ENCODE data around the gene SEMA7A. TPM values are rescaled to one million over a fixed set of nuclear protein-coding genes. Genes with fewer than 3 reads are reported as not detected.
A peak's percentile ranks its signal among the peaks of the same experiment; 100 is the strongest.

The SEMA7A gene
- total RNA-seq, 2 donors from 2014 or later = 1.2 to 4.9 TPM

DNA sequence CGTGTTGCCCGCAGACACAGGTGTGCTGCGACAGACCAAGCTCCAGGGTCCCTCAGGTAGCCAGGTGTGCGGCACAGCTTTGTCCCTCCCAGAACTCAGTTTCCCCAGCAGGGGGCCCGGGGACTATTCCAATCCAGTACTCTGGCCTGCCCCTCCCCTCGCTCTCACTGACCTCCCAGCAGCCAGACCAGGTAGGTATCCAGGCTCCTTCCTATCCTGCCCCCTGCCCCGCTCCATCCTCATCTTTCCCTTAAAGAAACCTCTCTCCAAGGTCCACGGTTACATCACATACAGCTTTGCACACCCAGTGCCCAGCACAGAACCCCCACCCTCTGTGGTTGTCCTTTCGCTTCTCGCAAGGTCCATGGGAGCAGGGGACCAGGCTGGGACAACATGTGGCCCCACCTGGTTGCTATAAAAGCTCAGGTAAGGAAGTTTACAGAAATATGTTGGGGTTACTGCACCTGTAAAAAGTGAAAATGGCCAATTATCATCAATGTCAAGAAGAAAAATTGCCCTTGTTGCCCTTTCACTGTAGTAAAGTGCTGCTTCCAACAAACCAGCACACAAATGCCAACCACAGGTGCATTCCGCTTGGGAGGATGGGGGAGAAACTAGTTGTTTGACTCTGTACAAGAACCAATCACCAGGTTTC lies 59.0 kb downstream of the SEMA7A start:
- H3K27ac ChIP-seq = no peak overlapping the region
- TF ChIP-seq, protein P1, sequence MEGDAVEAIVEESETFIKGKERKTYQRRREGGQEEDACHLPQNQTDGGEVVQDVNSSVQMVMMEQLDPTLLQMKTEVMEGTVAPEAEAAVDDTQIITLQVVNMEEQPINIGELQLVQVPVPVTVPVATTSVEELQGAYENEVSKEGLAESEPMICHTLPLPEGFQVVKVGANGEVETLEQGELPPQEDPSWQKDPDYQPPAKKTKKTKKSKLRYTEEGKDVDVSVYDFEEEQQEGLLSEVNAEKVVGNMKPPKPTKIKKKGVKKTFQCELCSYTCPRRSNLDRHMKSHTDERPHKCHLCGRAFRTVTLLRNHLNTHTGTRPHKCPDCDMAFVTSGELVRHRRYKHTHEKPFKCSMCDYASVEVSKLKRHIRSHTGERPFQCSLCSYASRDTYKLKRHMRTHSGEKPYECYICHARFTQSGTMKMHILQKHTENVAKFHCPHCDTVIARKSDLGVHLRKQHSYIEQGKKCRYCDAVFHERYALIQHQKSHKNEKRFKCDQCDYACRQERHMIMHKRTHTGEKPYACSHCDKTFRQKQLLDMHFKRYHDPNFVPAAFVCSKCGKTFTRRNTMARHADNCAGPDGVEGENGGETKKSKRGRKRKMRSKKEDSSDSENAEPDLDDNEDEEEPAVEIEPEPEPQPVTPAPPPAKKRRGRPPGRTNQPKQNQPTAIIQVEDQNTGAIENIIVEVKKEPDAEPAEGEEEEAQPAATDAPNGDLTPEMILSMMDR (IDR thresholded peaks at IDR 0.05) = no peak
- H3K27me3 ChIP-seq (replicated peaks; ENCODE audit: insufficient read depth) = no peaks in the 10 kb centered on the region
- no peak for ATAC-seq (ENCODE audit: insufficient number of reproducible peaks, low FRiP score, low read depth)
- H3K4me3 ChIP-seq = peak overlapping the region; percentile 76
- H3K9me3 ChIP-seq = no peaks in the 10 kb centered on the region
- H3K36me3 ChIP-seq = no peaks in the 10 kb centered on the region
- peaks cover 5 to 9% of the 10 kb centered on the region in 2 donors for H3K4me1 ChIP-seq (ENCODE audit: control insufficient read depth in 1 of 2, low read depth in 2 of 2)
- no peak for DNase-seq (ENCODE audit: low spot score)

GRCh38 chr15:74373731-74374647 lies 59.8 kb downstream of the SEMA7A start:
- peak; percentile 77 for DNase-seq (ENCODE audit: low spot score)
- TF ChIP-seq, protein P1 (IDR thresholded peaks at IDR 0.05) = peak; percentile 81

DNA sequence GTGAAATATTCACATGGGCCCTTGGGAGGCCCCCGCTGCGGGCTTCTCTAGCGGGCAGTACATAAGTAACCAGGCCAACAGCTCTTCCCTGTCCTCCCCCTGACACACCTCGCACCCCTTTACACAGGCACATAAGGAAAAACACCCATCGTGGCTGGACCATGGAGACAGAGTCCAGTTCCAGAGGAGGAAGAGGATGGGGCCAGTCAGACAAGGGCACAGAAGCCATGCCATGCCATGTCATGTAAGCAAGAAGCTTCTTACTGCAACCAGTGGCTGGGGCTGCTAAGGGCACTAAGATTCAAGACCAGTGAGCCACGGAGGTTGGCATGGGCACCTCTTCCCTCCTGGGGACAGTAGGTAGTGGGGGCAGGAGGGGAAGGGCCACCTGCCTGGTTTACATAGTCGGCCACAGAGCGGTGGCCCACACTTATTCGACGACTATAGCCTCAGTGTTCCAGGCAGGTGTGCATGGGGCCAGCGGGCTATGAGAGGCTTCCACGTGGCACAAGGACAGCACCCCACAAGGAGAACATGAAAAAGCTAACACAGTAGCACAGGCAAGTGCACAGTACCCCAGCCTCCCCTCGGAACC lies 60.6 kb downstream of the SEMA7A start:
- H3K27me3 ChIP-seq (replicated peaks; ENCODE audit: insufficient read depth) = no peaks in the 10 kb centered on the region
- no peak for ATAC-seq (ENCODE audit: insufficient number of reproducible peaks, low FRiP score, low read depth)
- no peak overlapping the region for H3K27ac ChIP-seq

More at GRCh38 chr15:74373731-74374647, 59.8 kb downstream of the SEMA7A start:
- Histone ChIP-seq H3K4me3 (peak overlapping the region; percentile 76), H3K36me3 (no peaks in the 10 kb centered on the region), H3K27me3 (replicated peaks; ENCODE audit: insufficient read depth) (no peaks in the 10 kb centered on the region), H3K27ac (no peak overlapping the region), H3K9me3 (no peaks in the 10 kb centered on the region), H3K4me1 (ENCODE audit: control insufficient read depth in 1 of 2, low read depth in 2 of 2) (peaks cover 5 to 9% of the 10 kb centered on the region in 2 donors)
- ATAC-seq (ENCODE audit: insufficient number of reproducible peaks, low FRiP score, low read depth) = peak; percentile 88

DNA sequence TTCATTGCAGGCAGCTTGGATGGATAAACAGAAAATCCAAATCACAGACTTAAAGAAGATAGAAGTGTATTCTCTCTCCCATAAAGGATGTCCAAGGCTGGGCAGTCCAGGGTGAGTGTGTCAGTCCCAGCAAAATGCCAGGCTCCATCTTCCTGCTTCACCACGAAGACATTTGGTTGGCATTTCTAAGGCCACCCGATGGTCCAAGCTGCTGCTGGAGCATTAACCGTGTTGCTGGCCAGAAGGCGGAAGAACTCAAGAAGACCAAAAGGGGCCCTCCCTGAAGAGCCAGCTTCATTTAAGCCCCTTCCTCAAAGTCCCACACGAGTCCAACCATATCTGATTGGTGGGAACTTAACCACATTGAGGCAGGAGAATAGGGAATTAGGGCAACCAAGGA lies 63.3 kb downstream of the SEMA7A start:
- no peak for DNase-seq (ENCODE audit: low spot score)
- TF ChIP-seq, protein P1 (IDR thresholded peaks at IDR 0.05) = no peak

More for the DNA sequence above, 60.6 kb downstream of the SEMA7A start:
- TF ChIP-seq, protein P1 (IDR thresholded peaks at IDR 0.05) = no peak
- no peak for DNase-seq (ENCODE audit: low spot score)
- Histone ChIP-seq H3K4me1 (ENCODE audit: control insufficient read depth in 1 of 2, low read depth in 2 of 2) (peaks cover 5 to 9% of the 10 kb centered on the region in 2 donors), H3K4me3 (no peak overlapping the region), H3K36me3 (no peaks in the 10 kb centered on the region), H3K9me3 (no peaks in the 10 kb centered on the region)

GRCh38 chr15:74369756-74370155 lies 64.0 kb downstream of the SEMA7A start:
- no peak for ATAC-seq (ENCODE audit: insufficient number of reproducible peaks, low FRiP score, low read depth)
- no peak for DNase-seq (ENCODE audit: low spot score)
- H3K27me3 ChIP-seq (replicated peaks; ENCODE audit: insufficient read depth) = peaks cover 5% of the 10 kb centered on the region
- TF ChIP-seq, protein P1 (IDR thresholded peaks at IDR 0.05) = no peak
- H3K4me1 ChIP-seq (ENCODE audit: control insufficient read depth in 1 of 2, low read depth in 2 of 2) = peaks cover 3 to 14% of the 10 kb centered on the region in 2 donors
- H3K4me3 ChIP-seq = no peak overlapping the region
- no peaks in the 10 kb centered on the region for H3K36me3 ChIP-seq
- H3K27ac ChIP-seq = no peak overlapping the region
- no peaks in the 10 kb centered on the region for H3K9me3 ChIP-seq

More for the DNA sequence above, 63.3 kb downstream of the SEMA7A start:
- H3K9me3 ChIP-seq = no peaks in the 10 kb centered on the region
- no peak overlapping the region for H3K4me3 ChIP-seq
- H3K27me3 ChIP-seq (replicated peaks; ENCODE audit: insufficient read depth) = peaks cover 5% of the 10 kb centered on the region
- H3K4me1 ChIP-seq (ENCODE audit: control insufficient read depth in 1 of 2, low read depth in 2 of 2) = peaks cover 5 to 15% of the 10 kb centered on the region in 2 donors
- no peak for ATAC-seq (ENCODE audit: insufficient number of reproducible peaks, low FRiP score, low read depth)
- H3K36me3 ChIP-seq = no peaks in the 10 kb centered on the region
- H3K27ac ChIP-seq = no peak overlapping the region
